Measurements from ENCODE around the gene LASP1.
A peak's percentile ranks its signal among the peaks of the same experiment; 100 is the strongest.

LASP1 gene

DNA sequence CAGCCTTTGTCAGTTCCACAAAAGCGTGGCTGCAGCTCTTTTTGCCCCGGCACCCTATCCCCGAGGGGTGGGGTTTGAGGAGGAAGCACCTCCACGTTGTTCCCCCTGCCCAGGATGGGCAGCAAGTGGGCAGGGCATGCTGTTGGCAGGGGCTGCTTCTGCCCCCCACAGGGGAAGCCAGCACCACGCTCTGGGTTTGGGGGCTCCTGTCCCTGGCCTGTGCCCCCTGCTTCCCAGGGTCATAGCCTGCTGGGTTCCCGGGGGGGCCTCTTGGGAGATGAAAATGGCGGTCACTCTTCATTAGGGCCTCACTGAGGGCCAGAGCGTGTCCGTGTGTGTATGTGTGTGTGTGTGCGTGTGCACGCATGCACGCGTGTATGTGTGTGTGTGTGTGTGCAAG lies 22.8 kb downstream of the LASP1 start:
- Histone ChIP-seq H3K27me3 (no peaks in the 10 kb centered on the region), H3K4me3 (ENCODE audit: low read depth, low read length) (no peak overlapping the region), H3K36me3 (no peaks in the 10 kb centered on the region; the same call in 1 of the 2 replicates), H3K9me3 (no peaks in the 10 kb centered on the region), H3K4me1 (peaks cover 10% of the 10 kb centered on the region)
- DNase-seq, result no peak
- TF ChIP-seq, protein P1, sequence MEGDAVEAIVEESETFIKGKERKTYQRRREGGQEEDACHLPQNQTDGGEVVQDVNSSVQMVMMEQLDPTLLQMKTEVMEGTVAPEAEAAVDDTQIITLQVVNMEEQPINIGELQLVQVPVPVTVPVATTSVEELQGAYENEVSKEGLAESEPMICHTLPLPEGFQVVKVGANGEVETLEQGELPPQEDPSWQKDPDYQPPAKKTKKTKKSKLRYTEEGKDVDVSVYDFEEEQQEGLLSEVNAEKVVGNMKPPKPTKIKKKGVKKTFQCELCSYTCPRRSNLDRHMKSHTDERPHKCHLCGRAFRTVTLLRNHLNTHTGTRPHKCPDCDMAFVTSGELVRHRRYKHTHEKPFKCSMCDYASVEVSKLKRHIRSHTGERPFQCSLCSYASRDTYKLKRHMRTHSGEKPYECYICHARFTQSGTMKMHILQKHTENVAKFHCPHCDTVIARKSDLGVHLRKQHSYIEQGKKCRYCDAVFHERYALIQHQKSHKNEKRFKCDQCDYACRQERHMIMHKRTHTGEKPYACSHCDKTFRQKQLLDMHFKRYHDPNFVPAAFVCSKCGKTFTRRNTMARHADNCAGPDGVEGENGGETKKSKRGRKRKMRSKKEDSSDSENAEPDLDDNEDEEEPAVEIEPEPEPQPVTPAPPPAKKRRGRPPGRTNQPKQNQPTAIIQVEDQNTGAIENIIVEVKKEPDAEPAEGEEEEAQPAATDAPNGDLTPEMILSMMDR (IDR thresholded peaks at IDR 0.05; ENCODE audit: low read depth, low read length), result no peak

DNA sequence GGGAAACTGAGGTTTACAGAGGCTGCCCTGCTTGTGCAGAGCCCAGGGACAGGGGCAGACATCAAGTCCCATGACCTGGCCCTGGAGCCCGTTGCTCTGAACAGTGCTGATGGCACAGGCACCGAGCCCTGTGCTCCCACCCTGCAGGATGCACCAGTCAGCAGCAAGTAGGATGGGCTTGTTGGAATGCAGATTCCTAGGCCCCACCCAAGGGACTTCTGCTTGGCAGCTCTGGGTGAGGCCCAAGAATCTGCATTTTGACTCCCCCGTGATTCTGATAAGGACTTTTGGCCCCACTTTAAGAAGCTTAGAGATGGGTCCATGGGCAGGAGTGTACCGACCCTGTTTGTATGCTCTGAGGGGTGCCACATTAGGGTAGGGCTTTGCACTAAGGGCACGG lies 23.3 kb downstream of the LASP1 start:
- Histone ChIP-seq H3K9me3 (no peaks in the 10 kb centered on the region), H3K4me3 (ENCODE audit: low read depth, low read length) (no peak overlapping the region), H3K4me1 (peaks cover 10% of the 10 kb centered on the region), H3K36me3 (no peaks in the 10 kb centered on the region; the same call in 1 of the 2 replicates), H3K27me3 (no peaks in the 10 kb centered on the region)
- TF ChIP-seq, protein P1 (IDR thresholded peaks at IDR 0.05; ENCODE audit: low read depth, low read length), result no peak
- DNase-seq, result no peak

DNA sequence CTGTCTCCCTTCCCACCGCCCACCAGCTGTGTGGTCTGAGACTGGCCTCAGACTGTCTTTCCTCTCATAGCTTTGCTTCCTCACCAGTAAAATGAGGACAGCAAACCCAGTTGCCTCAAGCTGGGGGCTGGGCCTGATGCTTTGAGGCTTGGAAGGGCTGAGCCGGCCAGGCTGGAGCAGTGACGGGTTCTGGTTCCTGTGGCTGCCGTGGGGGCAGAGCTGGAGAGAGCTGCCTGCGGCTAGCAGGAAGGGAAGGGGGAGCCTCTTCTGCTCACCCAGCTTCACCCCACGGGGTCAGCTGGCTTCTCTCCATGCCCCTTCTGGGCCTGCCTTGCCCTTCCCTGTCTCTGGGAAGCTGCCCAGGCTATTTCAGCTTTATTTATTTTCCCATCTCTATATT lies 23.7 kb downstream of the LASP1 start:
- no peak for DNase-seq
- TF ChIP-seq, protein P1 (IDR thresholded peaks at IDR 0.05; ENCODE audit: low read depth, low read length), result no peak
- Histone ChIP-seq H3K9me3 (no peaks in the 10 kb centered on the region), H3K4me3 (ENCODE audit: low read depth, low read length) (no peak overlapping the region), H3K27me3 (no peaks in the 10 kb centered on the region), H3K4me1 (peaks cover 14% of the 10 kb centered on the region), H3K36me3 (no peaks in the 10 kb centered on the region; the same call in 1 of the 2 replicates)

DNA sequence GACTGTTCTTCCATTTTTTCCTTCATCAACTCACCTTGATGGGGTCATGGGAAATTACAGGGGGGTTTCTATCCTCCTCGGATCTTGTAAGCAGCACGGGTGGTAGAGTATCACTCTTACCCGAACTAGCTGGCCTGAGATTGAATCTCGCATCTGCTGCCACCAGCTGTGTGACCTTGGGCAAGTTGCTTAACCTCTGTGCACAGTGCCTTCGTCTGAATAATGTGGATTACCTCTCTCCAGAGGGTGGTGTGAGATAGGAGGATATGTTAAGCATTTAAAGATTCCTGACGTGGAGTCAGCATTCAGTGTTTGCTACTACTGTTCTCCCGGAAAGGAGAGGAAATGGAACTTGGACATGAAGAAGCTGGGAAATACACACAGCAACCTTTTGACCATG lies 24.4 kb downstream of the LASP1 start:
- DNase-seq, result no peak
- TF ChIP-seq, protein P1 (IDR thresholded peaks at IDR 0.05; ENCODE audit: low read depth, low read length), result no peak
- Histone ChIP-seq H3K4me3 (ENCODE audit: low read depth, low read length) (no peak overlapping the region), H3K9me3 (no peaks in the 10 kb centered on the region), H3K36me3 (no peaks in the 10 kb centered on the region; the same call in 1 of the 2 replicates), H3K4me1 (peaks cover 14% of the 10 kb centered on the region), H3K27me3 (no peaks in the 10 kb centered on the region)

DNA sequence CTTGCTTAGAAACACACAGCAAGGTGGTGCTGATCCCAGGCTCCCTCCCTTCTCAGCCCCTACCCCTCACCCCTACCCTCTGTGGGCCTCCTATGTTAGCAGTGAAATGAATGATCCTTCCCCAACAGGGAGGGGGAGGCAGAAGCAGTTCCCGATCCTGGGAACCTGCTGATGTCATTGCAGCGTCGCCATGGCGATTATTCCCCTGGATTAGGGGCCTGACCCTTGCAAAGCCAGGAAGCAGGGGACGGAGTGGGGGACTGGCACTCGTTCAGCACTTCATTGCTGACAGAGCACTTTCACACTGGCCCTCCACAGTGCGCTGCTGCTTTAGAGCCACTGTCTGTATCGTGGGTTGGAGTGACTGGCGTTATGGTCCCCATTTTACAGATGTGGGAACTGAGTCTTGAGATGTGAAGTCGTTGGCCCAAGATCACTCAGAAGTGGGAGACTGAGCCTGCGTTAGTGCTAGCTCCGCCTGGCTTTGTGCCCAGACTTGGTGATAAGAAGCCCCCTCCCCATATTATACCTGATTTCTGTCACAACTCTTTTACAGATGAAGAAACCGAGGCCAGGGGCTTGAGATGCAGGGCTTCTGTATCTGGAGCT lies 26.6 kb downstream of the LASP1 start:
- Histone ChIP-seq H3K9me3 (no peaks in the 10 kb centered on the region), H3K4me1 (peaks cover 21% of the 10 kb centered on the region), H3K4me3 (ENCODE audit: low read depth, low read length) (no peak overlapping the region), H3K36me3 (no peaks in the 10 kb centered on the region; the same call in 1 of the 2 replicates), H3K27me3 (no peaks in the 10 kb centered on the region)
- TF ChIP-seq, protein P1 (IDR thresholded peaks at IDR 0.05; ENCODE audit: low read depth, low read length), result no peak
- no peak for DNase-seq

DNA sequence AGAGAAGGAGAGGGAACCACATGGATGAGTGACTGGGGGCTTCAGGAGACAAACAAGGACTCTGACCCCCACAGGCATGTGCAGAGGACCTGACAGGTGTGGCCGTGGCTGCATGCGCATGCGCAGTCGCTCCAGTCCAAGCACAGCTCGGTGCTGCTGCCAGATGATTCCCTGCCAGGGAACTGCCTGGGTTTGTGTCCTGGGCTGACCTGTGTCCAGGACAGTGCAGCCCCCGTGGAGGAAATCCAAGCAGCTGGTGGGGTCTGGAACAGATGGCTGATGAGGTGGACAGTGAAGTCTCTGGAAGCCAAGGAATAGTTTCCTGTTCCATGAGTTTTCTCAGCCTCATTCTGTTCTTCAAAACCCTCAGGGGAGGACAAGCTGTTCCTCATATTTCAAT lies 27.3 kb downstream of the LASP1 start:
- Histone ChIP-seq H3K4me1 (peaks cover 21% of the 10 kb centered on the region), H3K27me3 (no peaks in the 10 kb centered on the region), H3K36me3 (no peaks in the 10 kb centered on the region; the same call in 1 of the 2 replicates), H3K9me3 (no peaks in the 10 kb centered on the region), H3K4me3 (ENCODE audit: low read depth, low read length) (no peak overlapping the region)
- TF ChIP-seq, protein P1 (IDR thresholded peaks at IDR 0.05; ENCODE audit: low read depth, low read length), result no peak
- peak; percentile 35 for DNase-seq
